SH-SY5Y (cell line): ENCODE results near the gene SCARB1.

Experiments
- GATA2 ChIP-seq: IDR thresholded peaks from 2 replicates; pipeline ENCODE4 v1.6.1; 2011; ENCODE audit warnings: mild to moderate bottlenecking, low read depth, low read length
- GATA3 ChIP-seq: IDR thresholded peaks from 2 replicates; pipeline ENCODE4 v1.6.1; 2011; ENCODE audit warnings: low read depth, mild to moderate bottlenecking, low read length, moderate library complexity

DNA sequence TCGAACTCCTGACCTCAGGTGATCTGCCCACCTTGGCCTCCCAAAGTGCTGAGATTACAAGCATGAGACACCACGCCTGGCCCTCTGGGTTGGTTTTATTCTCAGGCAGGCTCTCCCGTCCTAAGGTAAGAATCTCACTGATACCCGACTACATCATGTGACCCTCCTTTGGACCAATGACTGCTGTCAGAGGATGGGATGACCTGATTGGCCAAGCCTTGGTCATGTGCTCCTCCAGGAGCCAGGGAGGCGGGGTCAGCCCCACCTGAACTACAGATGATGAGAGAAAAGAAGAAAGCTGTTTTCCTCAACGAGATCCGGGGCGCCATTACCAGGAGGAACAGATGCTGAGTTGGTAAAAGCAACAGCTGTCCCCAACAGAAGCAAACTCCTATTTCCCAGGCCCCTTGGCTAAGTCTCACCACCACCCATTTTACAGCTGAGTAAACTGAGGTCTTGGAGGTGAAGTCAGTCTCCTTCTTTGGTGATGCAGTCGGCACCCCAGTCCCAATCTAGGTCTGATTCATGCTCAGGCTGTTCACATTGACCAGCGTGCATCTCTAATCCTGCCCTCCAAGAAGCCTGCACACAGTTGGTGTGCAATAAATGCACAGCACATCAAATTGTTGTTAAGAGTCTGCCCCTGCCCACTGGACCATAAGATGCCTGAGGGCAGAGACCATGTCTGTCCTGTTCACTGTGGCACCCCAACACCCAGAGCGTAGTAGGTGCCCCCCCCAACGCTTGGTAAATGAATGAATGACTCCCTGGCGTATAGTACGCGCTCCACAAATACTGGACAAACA is 118.8 kb downstream of the SCARB1 start:
- TF ChIP-seq GATA3: no peak
- TF ChIP-seq GATA2: no peak
